ENCODE data around the gene UBE3A.

The UBE3A gene

GRCh38 chr15:25331404-25331803 is 107.4 kb downstream of the UBE3A start:
- DNase-seq (ENCODE audit: low read depth) = no peak

GRCh38 chr15:25329696-25330095 is 109.1 kb downstream of the UBE3A start:
- no peak for DNase-seq (ENCODE audit: low read depth)

GRCh38 chr15:25327686-25328085 is 111.1 kb downstream of the UBE3A start:
- DNase-seq (ENCODE audit: low read depth) = no peak

GRCh38 chr15:25325187-25325586 is 113.6 kb downstream of the UBE3A start:
- no peak for DNase-seq (ENCODE audit: low read depth)

GRCh38 chr15:25323420-25323819 is 115.4 kb downstream of the UBE3A start:
- DNase-seq (ENCODE audit: low read depth) = no peak

GRCh38 chr15:25287823-25288222 is 151.0 kb downstream of the UBE3A start:
- no peak for DNase-seq (ENCODE audit: low read depth)
